K562 (cell line): ENCODE results near the gene PLCL1.

Experiments used
- ARNT ChIP-seq, 2 experiments: fragments of 450-650 bp; IDR thresholded peaks; 2 replicates each; pipeline ENCODE4 v1.6.1; 2016; ENCODE audit warnings: mild to moderate bottlenecking in 1 of 2
- CTCF ChIP-seq, 3 experiments: IDR thresholded peaks in 2 of 3; conservative IDR thresholded peaks in 1 of 3; 2 replicates each; pipeline ENCODE4 v1.5.1; 2011 to 2012; ENCODE audit warnings: low read length in 3 of 3, mild to moderate bottlenecking in 3 of 3, control low read depth in 2 of 3, improper control_type of control experiment in 1 of 3, inconsistent platforms in 1 of 3, low read depth in 1 of 3, mixed read lengths in 1 of 3, moderate library complexity in 1 of 3; ENCODE audit not compliant: insufficient read depth in 2 of 3
- ELF1 ChIP-seq: fragments of 200-800 bp; sonication (Bioruptor generic); IDR thresholded peaks from 2 replicates; pipeline ENCODE4 v1.6.1; 2016; ENCODE audit warnings: missing genetic modification characterization, missing compliant biosample characterization
- ETV6 ChIP-seq, 3 experiments: fragments of 150-350 bp in 1 of 3; sonication (generic) in 1 of 3; formaldehyde crosslinking in 1 of 3; IDR thresholded peaks; 2 replicates each; pipeline versions ENCODE4 v1.6.1 to v1.8.0; 2014 to 2022; ENCODE audit warnings: borderline replicate concordance in 2 of 3, low read depth in 2 of 3, antibody characterized with exemption in 1 of 3, low read length in 1 of 3, mild to moderate bottlenecking in 1 of 3, missing genetic modification reagents in 1 of 3
- JUNB ChIP-seq: fragments of 450-650 bp; formaldehyde crosslinking; conservative IDR thresholded peaks from 2 replicates; pipeline ENCODE4 v1.4.0; 2020; ENCODE audit warnings: mild to moderate bottlenecking
- NKRF ChIP-seq: fragments of 450-650 bp; IDR thresholded peaks from 2 replicates; pipeline ENCODE4 v1.6.1; 2016; ENCODE audit warnings: borderline replicate concordance
- SIN3A ChIP-seq, 2 experiments: fragments of 150-350 bp in 1 of 2; IDR thresholded peaks; 2 replicates each; pipeline ENCODE4 v1.6.1; 2011 to 2016; ENCODE audit warnings: borderline replicate concordance in 2 of 2, low read depth in 2 of 2, low read length in 2 of 2, mild to moderate bottlenecking in 2 of 2, moderate library complexity in 2 of 2; ENCODE audit not compliant: control insufficient read depth in 1 of 2
- SIN3B ChIP-seq: fragments of 450-650 bp; IDR thresholded peaks from 2 replicates; pipeline ENCODE4 v1.6.1; 2017; ENCODE audit warnings: low read depth, mild to moderate bottlenecking, moderate library complexity
- TOE1 ChIP-seq, 2 experiments: fragments of 450-650 bp in 1 of 2; sonication (generic) in 1 of 2; formaldehyde crosslinking in 1 of 2; IDR thresholded peaks; 2 replicates each; pipeline versions ENCODE4 v1.7.1 to v1.8.0; 2016 to 2022; ENCODE audit warnings: borderline replicate concordance in 2 of 2, mild to moderate bottlenecking in 2 of 2, antibody characterized with exemption in 1 of 2, inconsistent platforms in 1 of 2, low read depth in 1 of 2, missing genetic modification reagents in 1 of 2, moderate library complexity in 1 of 2
- ZNF121 ChIP-seq: sonication (generic); formaldehyde crosslinking; conservative IDR thresholded peaks from 2 replicates; pipeline ENCODE4 v1.8.0; 2022; ENCODE audit warnings: missing genetic modification reagents
- ZNF274 ChIP-seq: IDR thresholded peaks from 2 replicates; pipeline ENCODE4 v1.6.1; 2011; ENCODE audit warnings: low read depth, mild to moderate bottlenecking, low read length, moderate library complexity, borderline replicate concordance
- TF ChIP-seq, protein P1 (sequence below), 2 experiments: fragments of 250-450 bp in 1 of 2; fragments of 450-650 bp in 1 of 2; sonication (Bioruptor Pico) in 1 of 2; IDR thresholded peaks; 2 replicates each; pipeline versions ENCODE4 v1.6.1 to v1.8.0; 2016 to 2021; ENCODE audit warnings: mild to moderate bottlenecking in 2 of 2, moderate library complexity in 2 of 2, missing compliant biosample characterization in 1 of 2, missing genetic modification characterization in 1 of 2

GRCh38 chr2:198135481-198135934 lies 331.1 kb downstream of the PLCL1 start:
- TF ChIP-seq ZNF274 (no peak), NKRF (no peak), CTCF (IDR thresholded peaks at IDR 0.05 in 2 of 3, conservative IDR thresholded peaks at IDR 0.05 in 1 of 3; ENCODE audit: insufficient read depth in 2 of 3, low read depth in 1 of 3, low read length in 3 of 3) (no peak), TOE1 (IDR thresholded peaks at IDR 0.05; ENCODE audit: borderline replicate concordance) (no peak), TOE1 (CRISPR knock-in tag; IDR thresholded peaks at IDR 0.05; ENCODE audit: borderline replicate concordance, low read depth) (no peak), ZNF121 (CRISPR knock-in tag) (no peak), JUNB (CRISPR knock-in tag) (no peak), ARNT (IDR thresholded peaks at IDR 0.05) (no peak), SIN3A (IDR thresholded peaks at IDR 0.05; ENCODE audit: borderline replicate concordance in 2 of 2, control insufficient read depth in 1 of 2, low read depth in 2 of 2, low read length in 2 of 2) (no peak), SIN3B (no peak), ELF1 (tag) (no peak), ETV6 (IDR thresholded peaks at IDR 0.05; ENCODE audit: borderline replicate concordance in 1 of 2, low read depth in 2 of 2, low read length in 1 of 2) (no peak), ETV6 (CRISPR knock-in tag; IDR thresholded peaks at IDR 0.05; ENCODE audit: borderline replicate concordance) (no peak)
- TF ChIP-seq, protein P1, sequence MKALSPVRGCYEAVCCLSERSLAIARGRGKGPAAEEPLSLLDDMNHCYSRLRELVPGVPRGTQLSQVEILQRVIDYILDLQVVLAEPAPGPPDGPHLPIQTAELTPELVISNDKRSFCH (CRISPR knock-in tag; IDR thresholded peaks at IDR 0.05): no peak
- TF ChIP-seq, protein P1 (tag; IDR thresholded peaks at IDR 0.05): no peak
